ENCODE results near the gene GLS. TPM values are rescaled to one million over a fixed set of nuclear protein-coding genes. Genes with fewer than 3 reads are reported as not detected.

The GLS gene
- total and polyA plus RNA-seq, 2 donors (not counting 3 experiments of a cell fraction or from before 2014, with no cell fraction given), result 49.0 to 183 TPM

DNA sequence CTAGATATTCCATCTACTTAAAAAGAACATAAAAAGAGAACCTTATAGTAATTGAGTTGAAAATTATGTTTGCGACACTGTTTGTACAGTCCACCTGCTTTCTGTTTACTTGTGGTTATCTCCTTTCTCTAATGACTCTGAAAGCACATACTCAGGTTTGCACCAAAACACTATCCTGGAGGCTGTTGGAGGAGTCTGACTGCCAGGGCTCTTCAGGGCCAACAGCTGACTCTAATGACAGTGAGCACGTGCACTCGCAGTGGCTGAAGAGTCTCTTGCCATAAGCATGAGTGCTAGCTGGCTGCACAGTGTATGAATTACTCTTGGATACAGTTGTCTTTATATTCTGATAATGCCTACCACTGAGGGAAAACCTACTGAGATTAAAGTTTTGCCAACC, 16.7 kb upstream of the GLS start:
- intact Hi-C loops (cut with micrococcal nuclease) (no loop called here), dilution Hi-C loops (cut with MboI; ENCODE audit: extremely low pct_ligation_motif_present, low sequenced_read_pairs) (no loop called here)
- no peaks in the 10 kb centered on the region for H3K9me1 ChIP-seq (replicated peaks; ENCODE audit: control insufficient read depth, extremely low read depth, insufficient read depth, low read length)
- POLR2A ChIA-PET, result no interaction called here
- H3K79me2 ChIP-seq (ENCODE audit: control insufficient read depth, insufficient read depth, low read length), result no peaks in the 10 kb centered on the region
- DNase-seq (ENCODE audit: low read depth, low spot score) (no peak), FAIRE-seq (no peak)
- TF ChIP-seq, protein P1, sequence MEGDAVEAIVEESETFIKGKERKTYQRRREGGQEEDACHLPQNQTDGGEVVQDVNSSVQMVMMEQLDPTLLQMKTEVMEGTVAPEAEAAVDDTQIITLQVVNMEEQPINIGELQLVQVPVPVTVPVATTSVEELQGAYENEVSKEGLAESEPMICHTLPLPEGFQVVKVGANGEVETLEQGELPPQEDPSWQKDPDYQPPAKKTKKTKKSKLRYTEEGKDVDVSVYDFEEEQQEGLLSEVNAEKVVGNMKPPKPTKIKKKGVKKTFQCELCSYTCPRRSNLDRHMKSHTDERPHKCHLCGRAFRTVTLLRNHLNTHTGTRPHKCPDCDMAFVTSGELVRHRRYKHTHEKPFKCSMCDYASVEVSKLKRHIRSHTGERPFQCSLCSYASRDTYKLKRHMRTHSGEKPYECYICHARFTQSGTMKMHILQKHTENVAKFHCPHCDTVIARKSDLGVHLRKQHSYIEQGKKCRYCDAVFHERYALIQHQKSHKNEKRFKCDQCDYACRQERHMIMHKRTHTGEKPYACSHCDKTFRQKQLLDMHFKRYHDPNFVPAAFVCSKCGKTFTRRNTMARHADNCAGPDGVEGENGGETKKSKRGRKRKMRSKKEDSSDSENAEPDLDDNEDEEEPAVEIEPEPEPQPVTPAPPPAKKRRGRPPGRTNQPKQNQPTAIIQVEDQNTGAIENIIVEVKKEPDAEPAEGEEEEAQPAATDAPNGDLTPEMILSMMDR (IDR thresholded peaks at IDR 0.05; ENCODE audit: extremely low read depth in 1 of 2, insufficient read depth in 1 of 2, low read depth in 1 of 2, low read length in 2 of 2), result no peak
- TF ChIP-seq POLR2AphosphoS5 (IDR thresholded peaks at IDR 0.05; ENCODE audit: insufficient read depth, low read depth, low read length), result no peak
- H3K27ac ChIP-seq (ENCODE audit: insufficient read depth, low read depth, low read length), result no peak overlapping the region
- peaks cover 11% of the 10 kb centered on the region for H3K4me1 ChIP-seq (ENCODE audit: control insufficient read depth, extremely low read depth, insufficient read depth, low read length)
- H3K36me3 ChIP-seq (ENCODE audit: control insufficient read depth in 2 of 2, extremely low read depth in 1 of 2, insufficient read depth in 2 of 2, low read length in 2 of 2), result no peaks in the 10 kb centered on the region
- no peak overlapping the region for H3K4me2 ChIP-seq (ENCODE audit: insufficient read depth, low read length)
- CTCF ChIA-PET, result no interaction called here
- no peak overlapping the region for H3K9ac ChIP-seq (replicated peaks; ENCODE audit: extremely low read depth, insufficient read depth, low read length)
- BruUV-seq (replicated peaks), result no TSS peak
- H4K20me1 ChIP-seq (replicated peaks; ENCODE audit: control insufficient read depth, extremely low read depth, insufficient read depth, low read length), result no peaks in the 10 kb centered on the region
- H2AFZ ChIP-seq (ENCODE audit: low read depth, low read length), result no peak overlapping the region
- no peak overlapping the region for H3K4me3 ChIP-seq (replicated peaks in 1 of 3; ENCODE audit: insufficient read depth in 1 of 3, low read depth in 1 of 3, low read length in 3 of 3)
- H3K27me3 ChIP-seq (ENCODE audit: control insufficient read depth in 2 of 2, insufficient read depth in 2 of 2, low read length in 2 of 2), result peaks cover 0 to 3% of the 10 kb centered on the region in 2 experiments
- H3K9me3 ChIP-seq (replicated peaks; ENCODE audit: control insufficient read depth, insufficient read depth, low read length), result no peaks in the 10 kb centered on the region

GRCh38 chr2:190864375-190864774, 16.2 kb upstream of the GLS start:
- BruUV-seq (replicated peaks), result no TSS peak
- no peaks in the 10 kb centered on the region for H3K9me3 ChIP-seq (replicated peaks; ENCODE audit: control insufficient read depth, insufficient read depth, low read length)
- H3K79me2 ChIP-seq (ENCODE audit: control insufficient read depth, insufficient read depth, low read length), result no peaks in the 10 kb centered on the region
- CTCF ChIA-PET, result interaction anchor here (1.4 kb wide), 1 partner anchor 11 kb away, joined by 3 read pairs; no protein-coding TSS in a partner anchor
- no peak overlapping the region for H3K9ac ChIP-seq (replicated peaks; ENCODE audit: extremely low read depth, insufficient read depth, low read length)
- no peak overlapping the region for H2AFZ ChIP-seq (ENCODE audit: low read depth, low read length)
- FAIRE-seq (no peak), DNase-seq (ENCODE audit: low read depth, low spot score) (no peak)
- H3K27me3 ChIP-seq (ENCODE audit: control insufficient read depth in 2 of 2, insufficient read depth in 2 of 2, low read length in 2 of 2), result peaks cover 0 to 3% of the 10 kb centered on the region in 2 experiments
- H3K4me3 ChIP-seq (replicated peaks in 1 of 3; ENCODE audit: insufficient read depth in 1 of 3, low read depth in 1 of 3, low read length in 3 of 3), result no peak overlapping the region
- dilution Hi-C loops (cut with MboI; ENCODE audit: extremely low pct_ligation_motif_present, low sequenced_read_pairs), result no loop called here
- H3K9me1 ChIP-seq (replicated peaks; ENCODE audit: control insufficient read depth, extremely low read depth, insufficient read depth, low read length), result no peaks in the 10 kb centered on the region
- H4K20me1 ChIP-seq (replicated peaks; ENCODE audit: control insufficient read depth, extremely low read depth, insufficient read depth, low read length), result no peaks in the 10 kb centered on the region
- no peak overlapping the region for H3K27ac ChIP-seq (ENCODE audit: insufficient read depth, low read depth, low read length)
- no peak overlapping the region for H3K4me2 ChIP-seq (ENCODE audit: insufficient read depth, low read length)
- no peaks in the 10 kb centered on the region for H3K36me3 ChIP-seq (ENCODE audit: control insufficient read depth in 2 of 2, extremely low read depth in 1 of 2, insufficient read depth in 2 of 2, low read length in 2 of 2)
- POLR2A ChIA-PET, result no interaction called here
- H3K4me1 ChIP-seq (ENCODE audit: control insufficient read depth, extremely low read depth, insufficient read depth, low read length), result peaks cover 8% of the 10 kb centered on the region
- no peak for TF ChIP-seq POLR2A (IDR thresholded peaks at IDR 0.05; ENCODE audit: low read depth, low read length)
- TF ChIP-seq, protein P2, sequence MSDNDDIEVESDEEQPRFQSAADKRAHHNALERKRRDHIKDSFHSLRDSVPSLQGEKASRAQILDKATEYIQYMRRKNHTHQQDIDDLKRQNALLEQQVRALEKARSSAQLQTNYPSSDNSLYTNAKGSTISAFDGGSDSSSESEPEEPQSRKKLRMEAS (IDR thresholded peaks at IDR 0.05; ENCODE audit: insufficient read depth, insufficient read length), result no peak
- TF ChIP-seq, protein P1 (IDR thresholded peaks at IDR 0.05; ENCODE audit: extremely low read depth in 1 of 2, insufficient read depth in 1 of 2, low read depth in 1 of 2, low read length in 2 of 2), result no peak
- no peak for TF ChIP-seq EZH2 (IDR thresholded peaks at IDR 0.05; ENCODE audit: borderline replicate concordance, low read depth, low read length, severe bottlenecking)
- TF ChIP-seq JUN (IDR thresholded peaks at IDR 0.05; ENCODE audit: borderline replicate concordance, insufficient read depth, insufficient read length, low read depth), result no peak
- no peak for TF ChIP-seq FOS (IDR thresholded peaks at IDR 0.05; ENCODE audit: borderline replicate concordance, insufficient read depth, low read length)
- TF ChIP-seq POLR2AphosphoS5 (IDR thresholded peaks at IDR 0.05; ENCODE audit: insufficient read depth, low read depth, low read length), result no peak
- TF ChIP-seq GATA2 (IDR thresholded peaks at IDR 0.05; ENCODE audit: insufficient read depth, insufficient read length, low read depth, low read length), result no peak
- no peak for TF ChIP-seq MYC (IDR thresholded peaks at IDR 0.05; ENCODE audit: low read depth, low read length)
- intact Hi-C loops (cut with micrococcal nuclease), result no loop called here

Data from endothelial cell of umbilical vein (primary cell).